ENCODE results near the gene ATG16L1.
A peak's percentile ranks its signal among the peaks of the same experiment; 100 is the strongest.

Gene ATG16L1

GRCh38 chr2:233250985-233251305 is 528 bp upstream of the ATG16L1 start:
- no peak for TF ChIP-seq CTCF (IDR thresholded peaks at IDR 0.05)
- no peaks in the 10 kb centered on the region for H3K27me3 ChIP-seq

GRCh38 chr2:233252227-233252626 is 754 bp downstream of the ATG16L1 start:
- no peaks in the 10 kb centered on the region for H3K9me3 ChIP-seq
- peaks cover 0 to 30% (median 19%) of the 10 kb centered on the region in 4 donors for H3K4me1 ChIP-seq
- intact Hi-C loops (cut with DNase I; ENCODE audit: low total_unique reads), result loop anchor here (5.0 kb wide), 2 partner anchors 400 to 640 kb away; no protein-coding TSS in a partner anchor
- TF ChIP-seq CTCF (IDR thresholded peaks at IDR 0.05), result no peak
- no peak for DNase-seq
- peaks cover 8 to 13% (median 11%) of the 10 kb centered on the region in 3 donors for H3K36me3 ChIP-seq
- H3K4me3 ChIP-seq, result peak overlapping the region; percentile 73 to 89
- H3K27me3 ChIP-seq, result no peaks in the 10 kb centered on the region
- peak overlapping the region; percentile 80 to 81 for H3K27ac ChIP-seq

More at GRCh38 chr2:233250985-233251305, 528 bp upstream of the ATG16L1 start:
- no peak for DNase-seq
- peak overlapping the region; percentile 80 to 81 for H3K27ac ChIP-seq
- peaks cover 0 to under 1% (median 0%) of the 10 kb centered on the region in 3 donors for H3K36me3 ChIP-seq
- intact Hi-C loops (cut with DNase I; ENCODE audit: low total_unique reads), result loop anchor here (5.0 kb wide), 2 partner anchors 399 to 639 kb away; no protein-coding TSS in a partner anchor
- H3K9me3 ChIP-seq, result no peaks in the 10 kb centered on the region
- H3K4me1 ChIP-seq, result peaks cover 0 to 30% (median 19%) of the 10 kb centered on the region in 4 donors
- peak overlapping the region; percentile 73 to 89 for H3K4me3 ChIP-seq

GRCh38 chr2:233255151-233255550 is 3.7 kb downstream of the ATG16L1 start:
- H3K27ac ChIP-seq, result no peak overlapping the region
- intact Hi-C loops (cut with DNase I; ENCODE audit: low total_unique reads), result no loop called here

GRCh38 chr2:233256048-233256447 is 4.6 kb downstream of the ATG16L1 start:
- Histone ChIP-seq H3K9me3 (no peaks in the 10 kb centered on the region), H3K4me3 (no peak overlapping the region), H3K36me3 (peaks cover 23 to 52% (median 43%) of the 10 kb centered on the region in 3 donors), H3K4me1 (peaks cover 0 to 30% (median 19%) of the 10 kb centered on the region in 4 donors), H3K27ac (no peak overlapping the region), H3K27me3 (no peaks in the 10 kb centered on the region)
- intact Hi-C loops (cut with DNase I; ENCODE audit: low total_unique reads), result no loop called here
- TF ChIP-seq CTCF (IDR thresholded peaks at IDR 0.05), result no peak
- DNase-seq, result no peak

More at GRCh38 chr2:233255151-233255550, 3.7 kb downstream of the ATG16L1 start:
- peaks cover 17 to 43% (median 35%) of the 10 kb centered on the region in 3 donors for H3K36me3 ChIP-seq
- H3K27me3 ChIP-seq, result no peaks in the 10 kb centered on the region
- no peaks in the 10 kb centered on the region for H3K9me3 ChIP-seq
- no peak overlapping the region for H3K4me3 ChIP-seq
- DNase-seq, result no peak
- TF ChIP-seq CTCF (IDR thresholded peaks at IDR 0.05), result no peak
- H3K4me1 ChIP-seq, result peaks cover 0 to 30% (median 19%) of the 10 kb centered on the region in 4 donors

GRCh38 chr2:233258211-233258610 is 6.7 kb downstream of the ATG16L1 start:
- Histone ChIP-seq H3K4me1 (peaks cover 0 to 18% (median 10%) of the 10 kb centered on the region in 4 donors), H3K36me3 (peaks cover 37 to 73% (median 64%) of the 10 kb centered on the region in 3 donors), H3K27me3 (no peaks in the 10 kb centered on the region), H3K9me3 (no peaks in the 10 kb centered on the region), H3K27ac (no peak overlapping the region), H3K4me3 (no peak overlapping the region)
- DNase-seq, result no peak
- intact Hi-C loops (cut with DNase I; ENCODE audit: low total_unique reads), result no loop called here
- TF ChIP-seq CTCF (IDR thresholded peaks at IDR 0.05), result no peak

Data from tibial artery (tissue), 4 donors.